Activated gamma-delta T cell (primary cell): ENCODE measurements around the gene PYGM.

Experiments used
- DNase-seq: peaks from one replicate; lab custom pipeline; 2025; lab: John Stamatoyannopoulos, UW

Gene PYGM

GRCh38 chr11:64791781-64792291, 32.1 kb upstream of the PYGM start:
- DNase-seq, result no peak

GRCh38 chr11:64790205-64791095, 30.7 kb upstream of the PYGM start:
- no peak for DNase-seq

GRCh38 chr11:64789331-64790204, 29.8 kb upstream of the PYGM start:
- DNase-seq, result no peak

- no peak for DNase-seq
Observed at GRCh38 chr11:64788321-64789215, 28.8 kb upstream of the PYGM start.

- DNase-seq, result no peak
Observed at GRCh38 chr11:64787526-64788320, 27.9 kb upstream of the PYGM start.

- no peak for DNase-seq
Observed at GRCh38 chr11:64786308-64786707, 26.5 kb upstream of the PYGM start.

GRCh38 chr11:64784813-64785581, 25.2 kb upstream of the PYGM start:
- DNase-seq, result no peak

GRCh38 chr11:64778473-64779298, 18.9 kb upstream of the PYGM start, which contains the start of gene SF1:
TSS of gene SF1 (minus strand) at chr11:64778542. CDS start at chr11:64778392, 150 bp downstream.
- peak; percentile 96 for DNase-seq

- no peak for DNase-seq
Observed at GRCh38 chr11:64778223-64778472, 18.4 kb upstream of the PYGM start.

GRCh38 chr11:64777449-64778222, 17.9 kb upstream of the PYGM start:
- DNase-seq, result peak; percentile 78

GRCh38 chr11:64776875-64777274, 17.1 kb upstream of the PYGM start:
- DNase-seq, result no peak

GRCh38 chr11:64776425-64776824, 16.7 kb upstream of the PYGM start:
- no peak for DNase-seq

- DNase-seq, result no peak
Observed at GRCh38 chr11:64774144-64774543, 14.4 kb upstream of the PYGM start.

GRCh38 chr11:64772303-64773018, 12.7 kb upstream of the PYGM start:
- DNase-seq, result no peak

- no peak for DNase-seq
Observed at GRCh38 chr11:64771861-64772260, 12.1 kb upstream of the PYGM start.

- DNase-seq, result no peak
Observed at GRCh38 chr11:64770120-64770519, 10.3 kb upstream of the PYGM start.

- DNase-seq, result no peak
Observed at GRCh38 chr11:64769283-64769682, 9.5 kb upstream of the PYGM start.

- no peak for DNase-seq
Observed at GRCh38 chr11:64768300-64768694, 8.5 kb upstream of the PYGM start.
